Retinal pigment epithelial cell (primary cell): Measurements from ENCODE around the gene GEMIN2.

Experiments
- DNase-seq: peaks from one replicate; pipeline ENCODE4 v3.0.0-alpha.2; 2010; ENCODE audit warnings: low read depth
- H3K4me3 ChIP-seq: 2 replicates; pipeline ENCODE4 v1.5.1; 2011; ENCODE audit warnings: mild to moderate bottlenecking, low read length, control low read depth, moderate library complexity
- CTCF ChIP-seq: conservative IDR thresholded peaks from 2 replicates; pipeline ENCODE4 v1.5.1; 2011; ENCODE audit warnings: low read depth, low read length, control low read depth, inconsistent platforms

GEMIN2 gene

GRCh38 chr14:39174560-39175444 is 60.7 kb downstream of the GEMIN2 start, which contains the start of gene PNN:
Gene PNN (plus strand): TSS chr14:39175254. CDS start chr14:39175280, 26 bp downstream.
- peak within 1 kb of the TSS; percentile 69 for H3K4me3 ChIP-seq
- no peak for TF ChIP-seq CTCF
- DNase-seq = peak; percentile 100

GRCh38 chr14:39175445-39176262 is 61.5 kb downstream of the GEMIN2 start:
- H3K4me3 ChIP-seq = peak overlapping the region; percentile 68
- no peak for TF ChIP-seq CTCF
- DNase-seq = no peak

- H3K4me3 ChIP-seq = peak overlapping the region; percentile 68
- no peak for DNase-seq
- TF ChIP-seq CTCF = no peak
Observed at GRCh38 chr14:39176263-39177167, 62.4 kb downstream of the GEMIN2 start.

- no peak for TF ChIP-seq CTCF
- DNase-seq = no peak
- H3K4me3 ChIP-seq = no peak overlapping the region
Observed at GRCh38 chr14:39177168-39177545, 63.0 kb downstream of the GEMIN2 start.

GRCh38 chr14:39179042-39179441 is 64.9 kb downstream of the GEMIN2 start:
- no peak overlapping the region for H3K4me3 ChIP-seq
- no peak for TF ChIP-seq CTCF
- DNase-seq = peak; percentile 62

GRCh38 chr14:39180553-39180952 is 66.4 kb downstream of the GEMIN2 start:
- DNase-seq = no peak
- TF ChIP-seq CTCF = no peak
- H3K4me3 ChIP-seq = no peak overlapping the region
